GM04504 (cell line): ENCODE results near the gene JAK2.
"Not testable (repeated sequence)": the region's sequence is repeated elsewhere in the genome, so short reads cannot be mapped to it uniquely, and the experiment has no call there.

Source experiments
- DNase-seq: peaks from one replicate; pipeline ENCODE4 v3.0.0-alpha.2; 2012; ENCODE audit warnings: low read depth

The JAK2 gene

DNA sequence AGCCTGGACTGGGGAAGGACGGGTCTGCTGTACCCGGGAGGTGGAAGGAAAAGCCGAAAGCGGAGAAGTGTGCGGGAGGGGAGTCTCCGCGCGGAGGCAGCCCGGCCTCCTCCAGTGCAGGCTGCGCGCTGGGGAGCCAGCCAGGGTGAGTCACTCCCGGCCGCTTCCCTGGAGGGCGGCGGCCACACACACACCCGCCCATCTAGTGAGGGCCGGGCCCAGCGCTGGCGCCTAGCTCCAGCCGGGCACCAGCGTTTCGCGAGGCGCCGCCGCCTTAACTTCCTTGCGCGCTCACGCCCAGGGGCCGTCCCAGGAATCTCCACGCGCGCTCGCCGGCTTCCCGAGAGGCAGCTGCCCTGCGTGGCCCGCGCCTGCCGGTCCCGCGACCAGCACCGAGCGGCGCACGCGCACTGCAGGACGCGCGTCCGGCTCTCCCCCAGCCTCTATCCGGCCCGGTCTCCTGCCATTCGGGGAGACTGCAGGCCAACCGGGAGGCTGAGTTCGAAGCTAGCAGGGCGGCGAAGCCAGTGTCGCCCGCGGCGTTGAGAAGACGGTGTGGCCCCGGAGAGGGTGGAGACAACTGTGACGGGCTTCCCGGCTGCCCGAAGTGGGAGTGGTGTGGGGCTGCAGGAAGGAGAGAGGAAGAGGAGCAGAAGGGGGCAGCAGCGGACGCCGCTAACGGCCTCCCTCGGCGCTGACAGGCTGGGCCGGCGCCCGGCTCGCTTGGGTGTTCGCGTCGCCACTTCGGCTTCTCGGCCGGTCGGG lies at the start of gene JAK2:
TSS of gene JAK2 (plus strand) at position 652 of the 765 bp plus-strand sequence. CDS start 36,716 bp downstream, outside the sequence.
- DNase-seq: peak; percentile 87

GRCh38 chr9:4936277-4936676 lies 48.8 kb upstream of the JAK2 start:
- no peak for DNase-seq

DNA sequence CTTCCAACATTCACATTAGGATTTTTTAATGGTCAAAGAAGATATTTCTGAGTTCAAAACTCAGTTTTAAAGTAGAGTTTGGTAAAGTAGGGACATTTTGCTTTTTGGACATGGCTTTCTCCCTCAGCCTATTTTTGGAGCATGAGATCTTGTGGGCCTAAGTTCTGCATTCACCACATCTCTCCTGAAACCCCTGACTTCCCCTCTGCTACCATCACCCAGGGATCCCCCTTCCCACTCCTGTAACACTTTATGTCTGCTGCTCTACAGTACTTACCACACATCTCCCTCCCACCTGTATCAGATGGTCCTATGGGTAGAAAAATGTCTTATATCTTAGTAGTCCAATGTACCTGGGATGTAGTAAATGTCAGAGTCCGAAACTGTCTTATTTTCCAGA lies 48.2 kb upstream of the JAK2 start:
- no peak for DNase-seq

DNA sequence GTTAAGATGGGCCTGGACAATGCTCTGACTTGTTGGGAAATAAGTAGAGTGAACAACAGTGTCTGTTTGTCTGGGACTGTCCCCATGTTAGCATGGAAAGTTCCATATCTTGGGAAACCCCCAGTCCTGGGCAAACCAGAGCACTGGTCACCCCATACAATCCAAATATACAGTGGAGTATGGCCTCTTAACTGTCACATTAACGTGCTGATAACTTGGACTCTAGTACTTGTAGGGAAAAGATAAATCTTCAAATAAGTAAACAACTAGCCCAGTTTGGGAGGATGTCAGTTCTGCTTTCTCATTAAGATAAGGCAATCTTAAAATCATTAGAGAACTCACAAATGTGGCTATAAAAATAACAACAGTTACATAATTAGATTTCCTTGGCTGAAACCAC lies 47.6 kb upstream of the JAK2 start:
- no peak for DNase-seq

- DNase-seq: no peak
Measured at GRCh38 chr9:4938496-4938895, 46.6 kb upstream of the JAK2 start.

GRCh38 chr9:4939118-4939561 lies 45.9 kb upstream of the JAK2 start:
- no peak for DNase-seq

DNA sequence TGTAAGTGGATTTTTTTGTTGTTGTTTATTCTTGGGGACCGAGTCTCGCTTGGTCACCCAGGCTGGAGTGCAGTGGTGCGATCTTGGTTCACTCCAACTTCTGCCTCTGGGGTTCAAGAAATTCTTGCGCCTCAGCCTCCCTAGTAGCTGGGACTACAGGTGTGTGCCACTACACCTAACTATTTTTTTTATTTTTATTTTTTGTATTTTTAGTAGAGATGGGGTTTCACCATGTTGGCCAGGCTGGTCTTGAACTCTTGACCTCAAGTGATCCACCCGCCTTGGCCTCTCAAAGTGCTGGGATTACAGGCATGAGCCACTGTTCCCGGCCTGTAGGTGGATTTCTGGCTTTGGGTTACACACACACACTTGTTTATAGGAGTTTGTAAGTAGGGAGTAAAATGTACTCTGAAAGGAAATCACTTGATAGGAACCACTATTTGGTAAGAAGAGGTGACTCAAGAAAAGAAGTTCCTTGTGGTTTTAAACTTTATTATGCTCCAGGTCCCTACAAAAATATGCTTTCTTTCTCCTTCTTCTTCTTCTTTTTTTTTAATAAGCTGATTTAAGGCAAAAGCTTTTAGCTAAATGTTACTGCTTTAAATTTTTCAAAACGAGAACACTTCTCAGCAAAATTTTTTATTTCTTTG lies 42.9 kb upstream of the JAK2 start:
- not testable (repeated sequence) for DNase-seq

DNA sequence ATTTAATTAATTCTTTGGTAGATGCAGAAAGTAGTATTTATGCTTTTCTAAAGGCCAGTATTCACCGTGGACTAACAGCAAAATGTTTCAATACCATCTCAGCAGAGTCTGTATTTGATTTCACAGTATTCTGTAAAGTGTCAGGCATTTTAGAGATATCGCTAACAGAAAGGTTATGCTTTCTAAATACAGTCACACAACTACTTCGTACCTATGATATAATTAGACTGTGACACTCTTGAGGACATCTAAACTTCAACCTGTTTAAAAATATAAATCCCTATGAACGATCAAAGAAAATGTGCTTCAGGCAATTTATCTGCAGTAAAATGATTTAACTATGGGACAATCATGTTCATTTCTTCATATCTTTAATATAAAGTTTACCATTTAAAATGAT lies 41.7 kb upstream of the JAK2 start:
- DNase-seq: no peak

GRCh38 chr9:4944431-4945211 lies 40.5 kb upstream of the JAK2 start:
- not testable (repeated sequence) for DNase-seq

GRCh38 chr9:4946937-4947336 lies 38.1 kb upstream of the JAK2 start:
- no peak for DNase-seq

GRCh38 chr9:4955836-4956235 lies 29.2 kb upstream of the JAK2 start:
- no peak for DNase-seq

DNA sequence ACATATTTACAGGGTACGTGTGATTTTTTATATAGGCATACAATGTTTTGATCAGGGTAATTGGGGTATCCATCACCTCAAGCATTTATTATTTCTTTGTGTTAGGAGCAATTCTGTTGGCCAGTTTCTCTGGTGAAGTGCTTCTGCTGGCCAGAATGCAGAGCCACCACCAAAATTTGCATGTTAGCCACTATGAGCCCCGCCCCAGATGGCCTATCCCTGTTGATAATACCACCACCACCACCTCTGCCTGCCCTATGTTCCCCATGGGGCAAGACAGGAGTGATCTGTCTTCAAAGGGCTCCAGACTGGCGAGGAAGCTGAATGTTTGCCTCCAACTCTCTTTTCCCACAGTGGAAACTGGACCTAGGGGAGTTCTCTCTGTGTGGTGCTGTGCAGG lies 26.0 kb upstream of the JAK2 start:
- no peak for DNase-seq

- DNase-seq: no peak
Measured at GRCh38 chr9:4962085-4962484, 23.0 kb upstream of the JAK2 start.

DNA sequence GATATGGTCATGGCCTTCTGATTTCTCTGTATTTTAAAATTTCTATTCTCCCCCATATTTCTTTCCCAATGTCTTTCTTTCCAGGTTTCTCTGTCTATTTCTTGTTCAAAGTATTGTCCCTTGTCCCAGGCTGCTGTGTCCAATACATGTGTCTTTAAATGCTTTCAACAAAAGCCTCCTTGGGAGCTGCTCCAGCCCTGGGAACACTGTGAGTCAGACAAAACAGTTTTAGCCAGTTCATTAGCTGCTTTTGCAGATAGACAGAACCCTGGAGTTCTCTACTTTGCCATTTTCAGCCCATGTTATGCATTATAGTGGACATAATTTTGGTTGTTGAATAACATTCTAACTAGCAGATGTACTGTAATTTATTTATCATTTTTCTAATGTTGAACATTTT lies 20.5 kb upstream of the JAK2 start:
- DNase-seq: no peak

GRCh38 chr9:4965174-4965821 lies 19.8 kb upstream of the JAK2 start:
- no peak for DNase-seq

DNA sequence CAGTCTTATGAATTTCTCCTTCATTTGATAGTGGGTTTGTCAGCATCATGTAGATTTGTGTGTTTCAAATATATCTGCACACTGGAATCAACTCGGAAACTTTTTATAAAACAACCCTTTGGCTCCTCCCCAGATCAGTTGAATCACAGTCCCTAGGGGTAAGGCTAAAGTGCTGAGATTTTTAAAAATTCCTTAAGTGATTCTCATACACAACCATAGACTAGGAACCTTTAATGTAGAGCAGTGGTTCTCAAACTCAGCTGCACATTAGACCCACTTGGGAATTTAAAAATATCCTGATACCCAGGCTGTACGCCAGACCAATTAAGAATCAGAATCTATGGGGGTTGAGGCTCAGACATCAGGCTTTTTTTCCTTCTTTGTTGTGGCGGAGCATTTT lies 17.5 kb upstream of the JAK2 start:
- DNase-seq: no peak

- no peak for DNase-seq
Measured at GRCh38 chr9:4969130-4969529, 15.9 kb upstream of the JAK2 start.

GRCh38 chr9:4970970-4971641 lies 14.0 kb upstream of the JAK2 start:
- no peak for DNase-seq

- no peak for DNase-seq
Measured at GRCh38 chr9:4973246-4973645, 11.8 kb upstream of the JAK2 start.

DNA sequence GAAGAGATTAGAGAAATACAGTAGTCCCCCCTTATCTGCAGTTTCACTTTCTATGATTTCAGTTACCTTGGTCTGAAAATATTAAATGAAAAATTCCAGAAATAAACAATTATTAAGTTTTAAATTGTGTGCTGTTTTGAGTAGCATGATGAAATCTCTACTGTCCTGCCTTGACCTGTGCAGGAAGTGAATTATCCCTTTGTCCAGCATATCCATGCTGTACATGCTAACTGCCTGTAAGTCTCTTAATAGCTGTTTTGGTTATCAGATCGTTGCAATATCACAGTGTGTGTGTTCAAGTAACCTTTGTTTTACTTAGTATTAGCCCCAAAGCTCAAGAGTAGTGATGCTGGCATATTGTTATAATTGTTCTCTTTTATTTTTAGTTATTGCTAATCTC lies 11.2 kb upstream of the JAK2 start:
- DNase-seq: no peak

DNA sequence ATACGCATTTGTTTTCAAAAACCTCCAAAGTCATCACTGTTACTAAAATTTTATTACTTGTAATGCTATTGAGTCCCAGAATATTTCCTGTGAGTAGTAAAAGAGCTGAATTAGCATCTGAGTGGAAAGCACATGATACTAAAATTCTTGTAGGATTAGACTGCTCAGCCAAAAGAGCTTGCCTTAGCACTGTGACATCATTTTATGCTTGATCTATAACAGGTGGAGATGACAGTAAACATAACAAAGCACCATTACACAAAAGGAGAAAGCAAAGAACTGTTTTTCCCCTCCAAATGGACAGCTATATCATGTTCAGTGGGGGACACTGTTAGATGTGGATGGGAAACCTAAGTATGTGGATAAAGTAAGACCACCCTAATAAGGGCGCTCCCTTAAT lies 5.8 kb upstream of the JAK2 start:
- no peak for DNase-seq
